ENCODE data around the gene XYLB. TPM values are rescaled to one million over a fixed set of nuclear protein-coding genes. Genes with fewer than 3 reads are reported as not detected.

The XYLB gene
- total RNA-seq, 4 donors from 2014 or later, result 3.1 to 6.6 (median 4.1) TPM

DNA sequence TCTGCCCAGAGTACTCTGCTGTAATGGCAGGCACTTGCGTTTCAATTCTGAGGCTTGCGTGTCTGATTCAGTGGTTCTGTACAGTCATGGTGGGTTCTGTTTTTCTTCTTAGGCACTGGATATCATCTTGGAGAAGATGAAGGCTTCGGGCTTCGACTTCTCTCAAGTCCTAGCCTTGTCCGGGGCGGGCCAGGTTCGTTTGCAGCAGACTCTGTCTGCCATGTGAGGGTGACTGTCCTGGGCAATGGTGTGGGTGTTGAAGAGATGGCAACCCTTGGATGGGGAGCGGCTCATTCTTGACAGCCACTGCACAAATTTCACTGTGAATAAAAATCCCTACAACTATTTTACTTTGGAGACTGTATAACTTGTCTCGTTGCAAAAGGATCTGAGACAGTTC, 16.2 kb downstream of the XYLB start:
- WGBS, 2 donors, result 93 to 94% methylated on average over 9 of the region's 9 CpGs
- no peaks in the 10 kb centered on the region for H3K4me1 ChIP-seq
- H3K9me3 ChIP-seq, result no peaks in the 10 kb centered on the region
- H3K27me3 ChIP-seq, result no peaks in the 10 kb centered on the region
- no peak overlapping the region for H3K27ac ChIP-seq
- H3K36me3 ChIP-seq, result peaks cover 0 to 79% (median 0%) of the 10 kb centered on the region in 3 donors
- H3K4me3 ChIP-seq, result no peak overlapping the region
- DNase-seq (ENCODE audit: low spot score in 2 of 2), result no peak
- TF ChIP-seq, protein P1, sequence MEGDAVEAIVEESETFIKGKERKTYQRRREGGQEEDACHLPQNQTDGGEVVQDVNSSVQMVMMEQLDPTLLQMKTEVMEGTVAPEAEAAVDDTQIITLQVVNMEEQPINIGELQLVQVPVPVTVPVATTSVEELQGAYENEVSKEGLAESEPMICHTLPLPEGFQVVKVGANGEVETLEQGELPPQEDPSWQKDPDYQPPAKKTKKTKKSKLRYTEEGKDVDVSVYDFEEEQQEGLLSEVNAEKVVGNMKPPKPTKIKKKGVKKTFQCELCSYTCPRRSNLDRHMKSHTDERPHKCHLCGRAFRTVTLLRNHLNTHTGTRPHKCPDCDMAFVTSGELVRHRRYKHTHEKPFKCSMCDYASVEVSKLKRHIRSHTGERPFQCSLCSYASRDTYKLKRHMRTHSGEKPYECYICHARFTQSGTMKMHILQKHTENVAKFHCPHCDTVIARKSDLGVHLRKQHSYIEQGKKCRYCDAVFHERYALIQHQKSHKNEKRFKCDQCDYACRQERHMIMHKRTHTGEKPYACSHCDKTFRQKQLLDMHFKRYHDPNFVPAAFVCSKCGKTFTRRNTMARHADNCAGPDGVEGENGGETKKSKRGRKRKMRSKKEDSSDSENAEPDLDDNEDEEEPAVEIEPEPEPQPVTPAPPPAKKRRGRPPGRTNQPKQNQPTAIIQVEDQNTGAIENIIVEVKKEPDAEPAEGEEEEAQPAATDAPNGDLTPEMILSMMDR (IDR thresholded peaks at IDR 0.05), result no peak
- TF ChIP-seq POLR2A (IDR thresholded peaks at IDR 0.05), result no peak

DNA sequence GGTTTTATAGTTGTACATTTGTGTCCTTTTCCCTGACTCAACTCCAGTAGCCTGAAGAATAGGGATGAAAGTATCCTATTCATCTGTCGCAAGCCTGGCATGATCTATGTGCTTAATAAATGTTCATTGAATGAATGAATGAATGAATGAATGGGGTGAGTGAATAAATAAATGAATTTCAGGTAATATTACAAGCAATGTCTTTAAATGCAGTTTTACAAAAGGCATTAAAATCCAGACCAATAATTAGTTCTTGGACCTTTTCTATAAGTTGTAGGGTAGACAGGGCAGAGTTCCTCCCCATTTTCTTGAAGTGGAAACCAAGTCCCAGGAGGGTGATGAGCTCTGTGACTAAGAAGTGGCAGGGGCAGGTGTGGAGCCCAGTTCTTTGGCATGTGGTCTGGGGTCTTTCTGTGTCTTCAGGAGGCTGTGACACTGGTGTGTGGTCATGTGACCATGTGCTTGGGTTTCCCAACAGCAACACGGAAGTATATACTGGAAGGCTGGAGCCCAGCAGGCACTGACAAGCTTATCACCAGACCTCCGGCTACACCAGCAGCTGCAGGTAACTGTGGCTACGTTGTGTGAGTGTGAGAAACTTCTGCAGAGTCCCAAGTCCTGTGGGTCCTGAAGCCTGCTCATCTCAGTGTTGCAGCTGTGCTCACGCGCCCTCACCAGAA, 18.3 kb downstream of the XYLB start:
- WGBS, 2 donors, result 90 to 94% methylated on average over 4 to 6 of the region's 6 CpGs
- Histone ChIP-seq H3K4me1 (no peaks in the 10 kb centered on the region), H3K9me3 (no peaks in the 10 kb centered on the region), H3K27ac (no peak overlapping the region), H3K27me3 (no peaks in the 10 kb centered on the region), H3K4me3 (no peak overlapping the region), H3K36me3 (peaks cover 0 to 99% (median 0%) of the 10 kb centered on the region in 3 donors)
- DNase-seq (ENCODE audit: low spot score in 2 of 2), result no peak
- TF ChIP-seq EP300 (IDR thresholded peaks at IDR 0.05) (no peak), POLR2A (IDR thresholded peaks at IDR 0.05) (no peak)
- TF ChIP-seq, protein P1 (IDR thresholded peaks at IDR 0.05), result no peak

DNA sequence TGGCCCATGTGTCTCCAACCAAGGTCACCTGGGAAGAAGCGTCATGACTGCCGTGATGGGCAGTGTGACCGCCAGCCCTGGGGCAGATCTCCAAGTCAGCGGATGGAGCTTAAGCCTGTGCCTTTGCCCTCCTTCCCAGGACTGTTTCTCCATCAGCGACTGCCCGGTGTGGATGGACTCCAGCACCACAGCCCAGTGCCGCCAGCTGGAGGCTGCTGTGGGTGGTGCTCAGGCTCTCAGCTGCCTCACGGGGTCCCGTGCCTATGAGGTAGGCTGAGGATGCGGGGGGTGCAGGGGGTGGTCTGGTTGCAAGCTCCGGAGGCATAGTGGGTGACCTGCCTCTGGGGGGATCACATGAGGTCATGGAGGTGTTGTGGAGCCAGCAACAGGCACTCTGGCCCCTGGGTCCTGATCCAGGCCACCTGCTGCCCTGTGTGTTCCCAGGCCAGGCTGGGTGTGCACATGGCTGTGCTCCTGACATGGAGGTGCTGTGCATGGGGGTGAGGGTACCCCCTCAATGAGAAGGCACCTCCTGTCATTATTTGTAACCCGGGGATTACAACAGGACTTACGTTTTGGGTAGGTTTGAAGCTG, 19.0 kb downstream of the XYLB start:
- no peaks in the 10 kb centered on the region for H3K27me3 ChIP-seq
- H3K4me1 ChIP-seq, result no peaks in the 10 kb centered on the region
- no peaks in the 10 kb centered on the region for H3K9me3 ChIP-seq
- DNase-seq (ENCODE audit: low spot score in 2 of 2), result no peak
- H3K27ac ChIP-seq, result no peak overlapping the region
- 85 to 92% methylated on average over 5 to 12 of the region's 13 CpGs for WGBS, 2 donors
- peaks cover 0 to 99% (median 0%) of the 10 kb centered on the region in 3 donors for H3K36me3 ChIP-seq
- no peak overlapping the region for H3K4me3 ChIP-seq
- TF ChIP-seq EP300 (IDR thresholded peaks at IDR 0.05), result no peak
- TF ChIP-seq, protein P1 (IDR thresholded peaks at IDR 0.05), result no peak

DNA sequence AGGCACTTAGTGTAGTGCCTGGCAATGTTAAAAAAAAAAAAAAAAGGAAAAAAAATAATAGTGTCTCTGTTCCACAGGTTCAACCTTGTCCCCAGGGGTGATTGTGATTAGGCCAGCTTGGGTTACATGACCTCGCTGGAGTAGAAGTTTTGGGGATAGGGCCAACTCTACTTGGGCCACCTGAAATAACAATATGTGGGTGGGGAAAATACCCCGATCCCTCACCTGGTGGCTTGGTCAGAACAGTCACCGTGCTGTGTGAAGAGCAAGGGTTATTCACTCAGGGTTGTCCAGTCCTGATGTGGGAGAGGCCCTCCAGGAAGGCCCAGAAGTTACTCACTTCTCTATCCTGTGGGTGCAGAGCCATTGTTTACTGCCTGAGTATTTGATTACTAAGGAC, 19.5 kb downstream of the XYLB start:
- no peaks in the 10 kb centered on the region for H3K9me3 ChIP-seq
- H3K36me3 ChIP-seq, result peaks cover 0 to 100% (median 0%) of the 10 kb centered on the region in 3 donors
- no peaks in the 10 kb centered on the region for H3K27me3 ChIP-seq
- no peak for DNase-seq (ENCODE audit: low spot score in 2 of 2)
- TF ChIP-seq POLR2A (IDR thresholded peaks at IDR 0.05), result no peak
- H3K4me3 ChIP-seq, result no peak overlapping the region
- H3K27ac ChIP-seq, result no peak overlapping the region
- 67 to 84% methylated on average over 3 of the region's 3 CpGs for WGBS, 2 donors
- no peaks in the 10 kb centered on the region for H3K4me1 ChIP-seq

DNA sequence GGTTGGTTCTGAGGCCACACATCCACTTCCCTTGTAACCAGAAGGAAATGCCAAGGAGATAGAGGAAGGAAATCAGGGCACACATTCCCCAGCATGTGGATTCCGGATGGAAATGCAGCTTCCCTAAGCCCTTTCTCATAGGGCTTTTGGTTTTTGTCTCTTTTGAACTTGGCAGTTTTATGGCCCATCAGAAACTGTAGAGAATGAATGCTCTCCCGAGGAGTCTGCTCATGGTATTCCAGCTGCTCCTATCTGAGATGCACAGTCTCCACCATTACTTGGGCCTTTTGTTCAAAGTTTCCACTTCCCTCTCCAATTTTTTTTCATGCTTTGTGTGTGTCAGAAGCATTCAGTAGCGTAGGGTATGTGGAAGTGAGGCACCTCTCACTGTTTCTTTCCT, 21.2 kb downstream of the XYLB start:
- H3K4me1 ChIP-seq, result no peaks in the 10 kb centered on the region
- 65 to 77% methylated on average over 3 of the region's 3 CpGs for WGBS, 2 donors
- no peaks in the 10 kb centered on the region for H3K9me3 ChIP-seq
- H3K4me3 ChIP-seq, result no peak overlapping the region
- H3K27me3 ChIP-seq, result no peaks in the 10 kb centered on the region
- TF ChIP-seq, protein P1 (IDR thresholded peaks at IDR 0.05), result no peak
- TF ChIP-seq POLR2A (IDR thresholded peaks at IDR 0.05) (no peak), EP300 (IDR thresholded peaks at IDR 0.05) (no peak)
- H3K27ac ChIP-seq, result no peak overlapping the region
- peaks cover 0 to 98% (median 0%) of the 10 kb centered on the region in 3 donors for H3K36me3 ChIP-seq
- no peak for DNase-seq (ENCODE audit: low spot score in 2 of 2)
